Stimulated activated CD4-positive, alpha-beta T cell treated with anti-CD3 and anti-CD28 coated beads, TNF-alpha, amount 100 ng/mL, for 4 hours (primary cell): Measurements from ENCODE around the gene NDUFA9.

Experiments
- DNase-seq, 3 experiments: peaks; one replicate each; pipeline ENCODE4 v3.0.0-alpha.2; 2020; ENCODE audit warnings: low read depth in 3 of 3

NDUFA9 gene

DNA sequence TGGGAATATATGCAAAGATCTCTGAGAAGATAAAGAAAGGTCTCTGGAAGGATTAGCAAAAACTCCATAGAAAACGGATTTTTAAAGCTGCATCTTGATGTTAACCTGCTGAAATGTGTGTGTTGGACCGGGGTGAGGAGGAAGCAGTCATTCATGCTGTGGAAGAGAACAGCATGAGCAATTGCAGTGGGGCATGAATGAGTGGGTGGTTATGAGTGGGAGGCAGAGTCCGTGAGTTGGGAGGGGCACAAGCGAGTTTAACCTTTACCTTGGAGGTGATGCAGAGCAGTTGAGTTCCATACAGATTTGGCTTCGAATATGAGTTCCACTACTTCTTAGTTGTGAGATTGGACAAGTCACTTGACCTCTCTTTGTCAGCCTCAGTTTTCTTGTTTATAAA is 41.8 kb downstream of the NDUFA9 start:
- no peak for DNase-seq
